ENCODE measurements around the gene DOCK2. TPM values are rescaled to one million over a fixed set of nuclear protein-coding genes. Genes with fewer than 3 reads are reported as not detected.
"Not testable (repeated sequence)": the region's sequence is repeated elsewhere in the genome, so short reads cannot be mapped to it uniquely, and the experiment has no call there.

The DOCK2 gene
- total RNA-seq, 3 donors from 2014 or later = 13.4 to 43.8 (median 19.8) TPM

DNA sequence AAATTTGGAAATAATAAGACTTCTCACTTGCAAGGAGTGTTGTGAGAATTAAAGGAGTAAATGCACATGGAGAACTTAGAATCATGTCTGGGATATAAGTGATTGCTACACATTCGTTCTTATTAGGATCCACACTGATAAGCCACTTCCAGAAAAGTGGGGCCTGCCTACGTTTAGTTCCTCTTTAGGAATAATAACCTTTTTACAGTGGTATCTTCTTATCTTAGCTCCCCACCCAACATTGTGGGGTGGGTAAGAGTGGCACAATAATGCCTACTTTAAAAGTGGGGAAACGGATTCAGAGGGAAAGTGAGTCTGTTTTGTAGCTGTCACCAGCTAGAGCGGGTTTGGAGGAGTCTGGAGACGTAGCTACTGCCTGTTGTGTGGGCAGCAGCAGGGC, 16.0 kb downstream of the DOCK2 start:
- intact Hi-C loops (cut with DNase I; ENCODE audit: low total_unique reads) = no loop called here
- no peak for DNase-seq (ENCODE audit: low spot score in 2 of 2)
- H3K4me1 ChIP-seq = peaks cover 0 to 12% of the 10 kb centered on the region in 2 donors
- H3K9me3 ChIP-seq = no peaks in the 10 kb centered on the region
- no peaks in the 10 kb centered on the region for H3K36me3 ChIP-seq
- H3K4me3 ChIP-seq = no peak overlapping the region
- TF ChIP-seq, protein P1, sequence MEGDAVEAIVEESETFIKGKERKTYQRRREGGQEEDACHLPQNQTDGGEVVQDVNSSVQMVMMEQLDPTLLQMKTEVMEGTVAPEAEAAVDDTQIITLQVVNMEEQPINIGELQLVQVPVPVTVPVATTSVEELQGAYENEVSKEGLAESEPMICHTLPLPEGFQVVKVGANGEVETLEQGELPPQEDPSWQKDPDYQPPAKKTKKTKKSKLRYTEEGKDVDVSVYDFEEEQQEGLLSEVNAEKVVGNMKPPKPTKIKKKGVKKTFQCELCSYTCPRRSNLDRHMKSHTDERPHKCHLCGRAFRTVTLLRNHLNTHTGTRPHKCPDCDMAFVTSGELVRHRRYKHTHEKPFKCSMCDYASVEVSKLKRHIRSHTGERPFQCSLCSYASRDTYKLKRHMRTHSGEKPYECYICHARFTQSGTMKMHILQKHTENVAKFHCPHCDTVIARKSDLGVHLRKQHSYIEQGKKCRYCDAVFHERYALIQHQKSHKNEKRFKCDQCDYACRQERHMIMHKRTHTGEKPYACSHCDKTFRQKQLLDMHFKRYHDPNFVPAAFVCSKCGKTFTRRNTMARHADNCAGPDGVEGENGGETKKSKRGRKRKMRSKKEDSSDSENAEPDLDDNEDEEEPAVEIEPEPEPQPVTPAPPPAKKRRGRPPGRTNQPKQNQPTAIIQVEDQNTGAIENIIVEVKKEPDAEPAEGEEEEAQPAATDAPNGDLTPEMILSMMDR (IDR thresholded peaks at IDR 0.05) = no peak
- TF ChIP-seq POLR2AphosphoS5 (IDR thresholded peaks at IDR 0.05) (no peak), POLR2A (IDR thresholded peaks at IDR 0.05) (no peak)
- no peak overlapping the region for H3K27ac ChIP-seq
- no peaks in the 10 kb centered on the region for H3K27me3 ChIP-seq

DNA sequence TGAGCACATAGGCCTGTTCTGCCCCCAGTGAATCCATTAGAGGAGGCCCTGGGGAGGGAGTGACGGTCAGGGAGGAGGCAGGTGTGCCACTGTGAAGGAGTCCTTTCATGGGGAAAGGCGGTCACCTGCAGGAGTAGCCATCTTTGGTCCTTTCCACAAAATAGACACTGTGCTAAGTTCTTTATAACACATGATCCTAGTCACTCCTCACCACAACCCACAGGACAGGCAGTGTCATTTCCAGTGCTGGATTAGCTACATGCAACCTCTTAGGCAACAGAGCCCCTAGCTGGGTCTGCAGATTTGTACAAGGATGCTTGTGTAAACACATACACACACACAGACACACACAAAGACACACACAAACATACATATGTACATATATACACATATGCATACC, 18.3 kb downstream of the DOCK2 start:
- intact Hi-C loops (cut with DNase I; ENCODE audit: low total_unique reads) = no loop called here
- no peak for DNase-seq (ENCODE audit: low spot score in 2 of 2)
- Histone ChIP-seq H3K9me3 (no peaks in the 10 kb centered on the region), H3K4me1 (peaks cover 0 to 12% of the 10 kb centered on the region in 2 donors), H3K27me3 (no peaks in the 10 kb centered on the region), H3K4me3 (no peak overlapping the region), H3K27ac (no peak overlapping the region), H3K36me3 (no peaks in the 10 kb centered on the region)
- no peak for TF ChIP-seq POLR2AphosphoS5 (IDR thresholded peaks at IDR 0.05)
- no peak for TF ChIP-seq POLR2A (IDR thresholded peaks at IDR 0.05)
- TF ChIP-seq, protein P1 (IDR thresholded peaks at IDR 0.05) = no peak

DNA sequence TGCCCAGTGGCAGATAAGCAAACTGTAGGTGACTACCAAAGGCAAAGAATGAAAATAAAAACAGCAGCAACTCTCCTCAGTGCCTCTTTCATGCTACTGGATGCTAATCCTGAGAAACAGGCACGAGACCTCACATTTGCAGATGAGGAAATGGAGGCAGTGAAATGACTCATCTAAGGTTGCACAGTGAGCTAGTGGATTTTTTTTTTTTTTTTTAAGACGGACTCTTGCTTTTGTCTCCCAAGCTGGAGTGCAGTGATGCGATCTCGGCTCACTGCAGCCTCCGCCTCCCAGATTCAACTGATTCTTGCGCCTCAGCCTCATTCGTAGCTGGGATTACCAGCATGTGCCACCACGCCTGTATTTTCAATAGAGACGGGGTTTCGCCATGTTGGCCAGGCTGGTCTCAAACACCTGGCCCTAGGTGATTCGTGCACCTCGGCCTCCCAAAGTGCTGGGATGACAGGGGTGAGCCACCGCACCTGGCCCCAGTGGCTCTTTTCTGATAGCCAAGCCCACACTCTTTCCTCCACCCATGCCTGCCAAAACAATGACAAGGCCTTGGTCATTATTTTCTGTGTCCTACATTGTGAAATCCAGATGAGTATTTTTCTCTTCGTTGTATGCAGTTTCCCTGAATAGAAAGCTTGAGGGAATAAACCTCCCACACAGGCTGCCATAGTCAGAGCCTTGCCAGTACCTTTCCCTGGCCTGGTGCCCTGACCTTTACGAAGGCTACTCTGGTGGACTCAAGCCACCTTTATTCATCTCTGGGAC, 19.2 kb downstream of the DOCK2 start:
- DNase-seq (ENCODE audit: low spot score in 2 of 2) = no peak
- H3K4me1 ChIP-seq = peaks cover 0 to 10% of the 10 kb centered on the region in 2 donors
- no peaks in the 10 kb centered on the region for H3K36me3 ChIP-seq
- TF ChIP-seq POLR2A (IDR thresholded peaks at IDR 0.05) (no peak), POLR2AphosphoS5 (IDR thresholded peaks at IDR 0.05) (no peak)
- TF ChIP-seq, protein P1 (IDR thresholded peaks at IDR 0.05) = no peak
- H3K4me3 ChIP-seq = no peak overlapping the region
- H3K27me3 ChIP-seq = no peaks in the 10 kb centered on the region
- H3K27ac ChIP-seq = no peak overlapping the region
- intact Hi-C loops (cut with DNase I; ENCODE audit: low total_unique reads) = no loop called here
- H3K9me3 ChIP-seq = no peaks in the 10 kb centered on the region

DNA sequence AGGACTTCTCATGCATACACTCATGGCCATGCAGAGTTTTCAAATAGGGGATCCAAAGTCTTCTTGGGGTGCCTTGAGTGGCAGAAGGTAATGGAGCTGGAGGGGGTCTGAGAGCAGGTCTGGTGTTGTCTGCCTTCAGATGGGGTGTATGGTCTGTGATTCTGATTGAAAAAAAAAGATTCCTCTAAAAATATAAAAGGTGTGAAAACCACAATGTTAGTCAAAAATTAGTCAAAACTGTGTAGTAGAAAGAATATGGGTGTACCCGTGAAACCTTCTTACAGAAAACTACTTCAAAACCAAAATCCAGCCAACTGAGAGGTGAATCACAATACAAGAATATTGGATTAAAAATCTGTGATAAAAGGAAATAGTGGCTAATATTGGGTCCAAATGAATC, 20.1 kb downstream of the DOCK2 start:
- Histone ChIP-seq H3K27me3 (no peaks in the 10 kb centered on the region), H3K27ac (no peak overlapping the region), H3K4me3 (no peak overlapping the region), H3K36me3 (no peaks in the 10 kb centered on the region), H3K9me3 (no peaks in the 10 kb centered on the region), H3K4me1 (peaks cover 0 to 2% of the 10 kb centered on the region in 2 donors)
- TF ChIP-seq POLR2AphosphoS5 (IDR thresholded peaks at IDR 0.05) = no peak
- no peak for TF ChIP-seq POLR2A (IDR thresholded peaks at IDR 0.05)
- TF ChIP-seq, protein P1 (IDR thresholded peaks at IDR 0.05) = no peak
- intact Hi-C loops (cut with DNase I; ENCODE audit: low total_unique reads) = no loop called here
- DNase-seq (ENCODE audit: low spot score in 2 of 2) = no peak

DNA sequence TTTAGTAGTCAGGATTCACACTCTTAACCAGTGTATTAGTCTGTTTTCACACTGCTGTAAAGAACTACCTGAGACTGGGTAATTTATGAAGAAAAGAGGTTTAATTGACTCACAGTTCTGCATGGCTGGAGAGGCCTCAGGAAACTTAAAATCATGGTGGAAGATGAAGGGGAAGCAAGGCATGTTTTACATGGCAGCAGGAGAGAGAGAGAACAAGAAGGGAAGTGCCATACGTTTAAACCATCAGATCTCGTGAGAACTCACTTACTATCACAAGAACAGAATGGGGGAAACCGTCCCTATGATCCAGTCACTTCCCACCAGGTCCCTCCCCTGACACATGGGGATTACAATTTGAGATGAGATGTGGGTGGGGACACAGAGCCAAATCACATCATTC, 25.4 kb downstream of the DOCK2 start:
- H3K4me3 ChIP-seq; DNase-seq (ENCODE audit: low spot score in 2 of 2); H3K27me3 ChIP-seq; H3K9me3 ChIP-seq; H3K36me3 ChIP-seq; intact Hi-C loops (cut with DNase I; ENCODE audit: low total_unique reads); H3K4me1 ChIP-seq; H3K27ac ChIP-seq: not testable (repeated sequence)
